ENCODE data around the gene NAPEPLD. TPM values are rescaled to one million over a fixed set of nuclear protein-coding genes. Genes with fewer than 3 reads are reported as not detected.
A peak's percentile ranks its signal among the peaks of the same experiment; 100 is the strongest.

NAPEPLD gene
- total and polyA plus RNA-seq, 2 donors (not counting 3 experiments of a cell fraction or from before 2014, with no cell fraction given): 2.6 to 6.7 TPM

DNA sequence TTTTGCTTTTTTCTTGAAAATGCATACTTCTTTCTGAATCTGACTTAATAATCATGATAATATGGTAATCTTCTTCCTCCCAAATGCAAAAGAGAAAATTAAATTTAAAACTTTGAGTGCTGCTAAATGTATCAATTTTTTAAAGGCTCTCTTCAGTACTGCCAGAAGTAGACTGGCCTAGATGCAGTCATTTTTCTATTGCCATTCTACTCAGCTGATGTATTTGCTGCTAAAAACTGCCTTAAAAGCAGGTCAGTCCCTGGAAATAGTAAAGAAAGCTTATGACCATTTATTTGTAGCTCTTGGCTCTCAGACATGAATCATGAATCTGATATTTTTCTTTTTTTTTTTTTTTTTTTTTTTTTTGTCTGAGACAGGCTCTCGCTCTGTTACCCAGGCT is 28.5 kb downstream of the NAPEPLD start:
- Histone ChIP-seq H3K27me3 (ENCODE audit: control insufficient read depth in 2 of 2, insufficient read depth in 2 of 2, low read length in 2 of 2) (no peaks in the 10 kb centered on the region), H3K4me2 (ENCODE audit: insufficient read depth, low read length) (no peak overlapping the region), H3K79me2 (ENCODE audit: control insufficient read depth, insufficient read depth, low read length) (no peaks in the 10 kb centered on the region), H3K27ac (ENCODE audit: insufficient read depth, low read depth, low read length) (no peak overlapping the region), H4K20me1 (replicated peaks; ENCODE audit: control insufficient read depth, extremely low read depth, insufficient read depth, low read length) (no peaks in the 10 kb centered on the region), H2AFZ (ENCODE audit: low read depth, low read length) (no peak overlapping the region), H3K4me3 (replicated peaks in 1 of 3; ENCODE audit: insufficient read depth in 1 of 3, low read depth in 1 of 3, low read length in 3 of 3) (no peak overlapping the region), H3K9me1 (replicated peaks; ENCODE audit: control insufficient read depth, extremely low read depth, insufficient read depth, low read length) (no peaks in the 10 kb centered on the region), H3K36me3 (ENCODE audit: control insufficient read depth in 2 of 2, extremely low read depth in 1 of 2, insufficient read depth in 2 of 2, low read length in 2 of 2) (peaks cover 0 to 3% of the 10 kb centered on the region in 2 experiments), H3K9me3 (replicated peaks; ENCODE audit: control insufficient read depth, insufficient read depth, low read length) (no peaks in the 10 kb centered on the region), H3K9ac (replicated peaks; ENCODE audit: extremely low read depth, insufficient read depth, low read length) (no peak overlapping the region), H3K4me1 (ENCODE audit: control insufficient read depth, extremely low read depth, insufficient read depth, low read length) (no peaks in the 10 kb centered on the region)
- intact Hi-C loops (cut with micrococcal nuclease): no loop called here
- FAIRE-seq: peak; percentile 15
- no TSS peak for BruUV-seq (replicated peaks)
- POLR2A ChIA-PET: interaction anchor here (0.6 kb wide), 1 partner anchor 241 kb away, joined by 4 read pairs; no protein-coding TSS in a partner anchor
- dilution Hi-C loops (cut with MboI; ENCODE audit: extremely low pct_ligation_motif_present, low sequenced_read_pairs): no loop called here
- CTCF ChIA-PET: interaction anchor here (0.7 to 0.9 kb wide), 3 partner anchors 10 to 58 kb away, joined by 3 to 4 read pairs (median 4); no protein-coding TSS in a partner anchor
- no peak for DNase-seq (ENCODE audit: low read depth, low spot score)
- no peak for TF ChIP-seq POLR2A (IDR thresholded peaks at IDR 0.05; ENCODE audit: low read depth, low read length)
- TF ChIP-seq GATA2 (IDR thresholded peaks at IDR 0.05; ENCODE audit: insufficient read depth, insufficient read length, low read depth, low read length): no peak
- TF ChIP-seq, protein P1, sequence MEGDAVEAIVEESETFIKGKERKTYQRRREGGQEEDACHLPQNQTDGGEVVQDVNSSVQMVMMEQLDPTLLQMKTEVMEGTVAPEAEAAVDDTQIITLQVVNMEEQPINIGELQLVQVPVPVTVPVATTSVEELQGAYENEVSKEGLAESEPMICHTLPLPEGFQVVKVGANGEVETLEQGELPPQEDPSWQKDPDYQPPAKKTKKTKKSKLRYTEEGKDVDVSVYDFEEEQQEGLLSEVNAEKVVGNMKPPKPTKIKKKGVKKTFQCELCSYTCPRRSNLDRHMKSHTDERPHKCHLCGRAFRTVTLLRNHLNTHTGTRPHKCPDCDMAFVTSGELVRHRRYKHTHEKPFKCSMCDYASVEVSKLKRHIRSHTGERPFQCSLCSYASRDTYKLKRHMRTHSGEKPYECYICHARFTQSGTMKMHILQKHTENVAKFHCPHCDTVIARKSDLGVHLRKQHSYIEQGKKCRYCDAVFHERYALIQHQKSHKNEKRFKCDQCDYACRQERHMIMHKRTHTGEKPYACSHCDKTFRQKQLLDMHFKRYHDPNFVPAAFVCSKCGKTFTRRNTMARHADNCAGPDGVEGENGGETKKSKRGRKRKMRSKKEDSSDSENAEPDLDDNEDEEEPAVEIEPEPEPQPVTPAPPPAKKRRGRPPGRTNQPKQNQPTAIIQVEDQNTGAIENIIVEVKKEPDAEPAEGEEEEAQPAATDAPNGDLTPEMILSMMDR (IDR thresholded peaks at IDR 0.05; ENCODE audit: extremely low read depth in 1 of 2, insufficient read depth in 1 of 2, low read depth in 1 of 2, low read length in 2 of 2): no peak
- TF ChIP-seq EZH2 (IDR thresholded peaks at IDR 0.05; ENCODE audit: borderline replicate concordance, low read depth, low read length, severe bottlenecking): no peak
- TF ChIP-seq FOS (IDR thresholded peaks at IDR 0.05; ENCODE audit: borderline replicate concordance, insufficient read depth, low read length): no peak
- no peak for TF ChIP-seq JUN (IDR thresholded peaks at IDR 0.05; ENCODE audit: borderline replicate concordance, insufficient read depth, insufficient read length, low read depth)
- TF ChIP-seq MYC (IDR thresholded peaks at IDR 0.05; ENCODE audit: low read depth, low read length): no peak
- no peak for TF ChIP-seq POLR2AphosphoS5 (IDR thresholded peaks at IDR 0.05; ENCODE audit: insufficient read depth, low read depth, low read length)
- TF ChIP-seq, protein P2, sequence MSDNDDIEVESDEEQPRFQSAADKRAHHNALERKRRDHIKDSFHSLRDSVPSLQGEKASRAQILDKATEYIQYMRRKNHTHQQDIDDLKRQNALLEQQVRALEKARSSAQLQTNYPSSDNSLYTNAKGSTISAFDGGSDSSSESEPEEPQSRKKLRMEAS (IDR thresholded peaks at IDR 0.05; ENCODE audit: insufficient read depth, insufficient read length): no peak

All from endothelial cell of umbilical vein (primary cell).